ENCODE data around the gene LDAF1.
"Not testable (repeated sequence)": the region's sequence is repeated elsewhere in the genome, so short reads cannot be mapped to it uniquely, and the experiment has no call there.

LDAF1 gene

GRCh38 chr16:21158208-21159110 is at the start of gene LDAF1:
Gene LDAF1 (plus strand): TSS chr16:21158674. CDS start chr16:21161183, 2,509 bp downstream.
- DNase-seq = peak; percentile 70

GRCh38 chr16:21115551-21115950 is 42.9 kb upstream of the LDAF1 start:
- DNase-seq = not testable (repeated sequence)

GRCh38 chr16:21116148-21116693 is 42.3 kb upstream of the LDAF1 start:
- no peak for DNase-seq

GRCh38 chr16:21117567-21117966 is 40.9 kb upstream of the LDAF1 start:
- DNase-seq = no peak

GRCh38 chr16:21120976-21121520 is 37.4 kb upstream of the LDAF1 start:
- no peak for DNase-seq

GRCh38 chr16:21125191-21125590 is 33.3 kb upstream of the LDAF1 start:
- no peak for DNase-seq

GRCh38 chr16:21126518-21126917 is 32.0 kb upstream of the LDAF1 start:
- DNase-seq = no peak

- no peak for DNase-seq
These were observed 29.5 kb upstream of the LDAF1 start for GRCh38 chr16:21128991-21129390.

- no peak for DNase-seq
These were observed 27.7 kb upstream of the LDAF1 start for GRCh38 chr16:21130811-21131210.

- no peak for DNase-seq
These were observed 24.4 kb upstream of the LDAF1 start for GRCh38 chr16:21134053-21134452.

- no peak for DNase-seq
These were observed 12.7 kb upstream of the LDAF1 start for GRCh38 chr16:21145738-21146137.

- no peak for DNase-seq
These were observed 8.0 kb upstream of the LDAF1 start, which contains the start of gene DNAH3 for GRCh38 chr16:21150375-21151001. Gene DNAH3 (minus strand): TSS chr16:21150846. CDS start chr16:21150319, 527 bp downstream.

- not testable (repeated sequence) for DNase-seq
These were observed 6.1 kb upstream of the LDAF1 start for GRCh38 chr16:21152160-21153030.

- DNase-seq = not testable (repeated sequence)
These were observed 5.2 kb upstream of the LDAF1 start for GRCh38 chr16:21153124-21153729.

- not testable (repeated sequence) for DNase-seq
These were observed 2.5 kb upstream of the LDAF1 start for GRCh38 chr16:21156011-21156410.

- no peak for DNase-seq
These were observed 1.6 kb upstream of the LDAF1 start for GRCh38 chr16:21156767-21157467.

- no peak for DNase-seq
These were observed 842 bp upstream of the LDAF1 start for GRCh38 chr16:21157632-21158031.

- DNase-seq = peak; percentile 4
These were observed 942 bp downstream of the LDAF1 start for GRCh38 chr16:21159281-21159951.

GRCh38 chr16:21160276-21160675 is 1.8 kb downstream of the LDAF1 start:
- no peak for DNase-seq

- DNase-seq = no peak
These were observed 2.7 kb downstream of the LDAF1 start for GRCh38 chr16:21161211-21161610.

Measured in activated CD4-positive, alpha-beta T cell treated with anti-CD3 and anti-CD28 coated beads, Interleukin-2, amount 50 U/mL, for 1 hour (primary cell).